ENCODE measurements around the gene INTS14. TPM values are rescaled to one million over a fixed set of nuclear protein-coding genes. Genes with fewer than 3 reads are reported as not detected.

Gene INTS14
- total RNA-seq, 4 donors from 2014 or later: 26.6 to 50.8 (median 32.9) TPM

DNA sequence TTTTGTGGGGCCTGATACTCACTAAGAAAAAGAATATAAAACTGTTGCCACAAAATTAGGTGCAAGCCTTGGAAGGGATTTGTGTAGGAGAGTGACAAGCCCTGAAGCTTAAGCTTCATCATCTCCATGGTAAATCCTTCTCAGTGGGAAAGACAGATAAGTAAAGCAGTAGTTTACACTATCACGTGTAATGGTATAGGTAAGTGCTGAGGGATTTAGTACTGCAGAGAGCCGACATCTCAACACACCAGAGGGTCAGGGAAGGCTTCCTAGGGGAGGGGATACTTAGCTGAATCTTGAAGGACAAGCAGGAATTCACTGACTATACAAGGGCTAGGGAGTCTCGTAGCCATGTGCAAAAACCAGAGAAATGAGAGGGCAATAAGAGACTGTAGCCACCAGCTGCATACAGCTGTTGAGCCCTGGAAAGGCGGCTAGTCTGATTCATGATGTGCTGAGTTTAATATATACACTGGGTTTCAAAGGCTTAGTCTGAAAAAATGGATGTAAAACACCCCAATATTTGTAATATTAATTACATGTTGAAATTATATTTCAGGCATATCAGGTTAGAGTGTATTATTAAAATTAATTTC is 21.9 kb upstream of the INTS14 start:
- TF ChIP-seq, protein P1, sequence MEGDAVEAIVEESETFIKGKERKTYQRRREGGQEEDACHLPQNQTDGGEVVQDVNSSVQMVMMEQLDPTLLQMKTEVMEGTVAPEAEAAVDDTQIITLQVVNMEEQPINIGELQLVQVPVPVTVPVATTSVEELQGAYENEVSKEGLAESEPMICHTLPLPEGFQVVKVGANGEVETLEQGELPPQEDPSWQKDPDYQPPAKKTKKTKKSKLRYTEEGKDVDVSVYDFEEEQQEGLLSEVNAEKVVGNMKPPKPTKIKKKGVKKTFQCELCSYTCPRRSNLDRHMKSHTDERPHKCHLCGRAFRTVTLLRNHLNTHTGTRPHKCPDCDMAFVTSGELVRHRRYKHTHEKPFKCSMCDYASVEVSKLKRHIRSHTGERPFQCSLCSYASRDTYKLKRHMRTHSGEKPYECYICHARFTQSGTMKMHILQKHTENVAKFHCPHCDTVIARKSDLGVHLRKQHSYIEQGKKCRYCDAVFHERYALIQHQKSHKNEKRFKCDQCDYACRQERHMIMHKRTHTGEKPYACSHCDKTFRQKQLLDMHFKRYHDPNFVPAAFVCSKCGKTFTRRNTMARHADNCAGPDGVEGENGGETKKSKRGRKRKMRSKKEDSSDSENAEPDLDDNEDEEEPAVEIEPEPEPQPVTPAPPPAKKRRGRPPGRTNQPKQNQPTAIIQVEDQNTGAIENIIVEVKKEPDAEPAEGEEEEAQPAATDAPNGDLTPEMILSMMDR (IDR thresholded peaks at IDR 0.05): no peak
- DNase-seq (ENCODE audit: low spot score) (no peak), ATAC-seq (ENCODE audit: low FRiP score) (no peak)

DNA sequence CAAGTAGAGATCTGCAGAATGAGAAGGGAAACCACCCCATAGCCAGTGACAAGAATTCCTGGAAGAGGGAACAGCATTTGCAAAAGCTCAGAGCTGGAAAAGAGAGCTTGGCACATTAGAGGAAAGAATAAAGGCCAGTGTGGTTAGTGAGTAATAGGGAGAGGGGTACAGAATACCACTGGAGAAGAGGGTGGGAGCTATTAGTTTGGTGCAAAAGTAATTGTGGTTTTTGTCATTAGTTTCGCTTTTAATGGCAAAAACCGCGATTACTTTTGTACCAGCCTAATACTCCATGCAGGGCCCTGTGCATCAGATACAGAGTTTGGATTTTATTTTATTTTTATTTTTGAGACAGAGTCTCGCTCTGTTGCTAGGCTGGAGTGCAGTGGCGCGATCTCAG is 20.6 kb upstream of the INTS14 start:
- DNase-seq (ENCODE audit: low spot score): no peak
- TF ChIP-seq, protein P1 (IDR thresholded peaks at IDR 0.05): no peak
- no peak for ATAC-seq (ENCODE audit: low FRiP score)

DNA sequence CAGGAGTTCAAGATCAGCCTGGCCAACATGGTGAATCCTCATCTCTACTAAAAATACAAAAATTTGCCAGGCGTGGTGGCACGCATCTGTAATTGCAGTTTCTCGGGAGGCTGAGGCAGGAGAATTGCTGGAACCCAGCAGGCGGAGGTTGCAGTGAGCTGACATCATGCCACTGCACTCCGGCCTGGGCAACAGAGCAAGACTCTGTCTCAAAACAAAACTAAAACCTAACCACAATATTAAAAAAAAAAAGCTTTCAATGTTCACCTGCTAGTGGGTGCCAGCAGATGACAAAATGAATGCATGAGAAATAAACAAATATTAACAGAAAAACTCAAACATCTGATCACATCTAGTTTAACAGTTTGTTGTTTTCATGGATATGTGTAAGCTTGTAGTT is 19.8 kb upstream of the INTS14 start:
- no peak for ATAC-seq (ENCODE audit: low FRiP score)
- DNase-seq (ENCODE audit: low spot score): no peak
- TF ChIP-seq, protein P1 (IDR thresholded peaks at IDR 0.05): no peak

DNA sequence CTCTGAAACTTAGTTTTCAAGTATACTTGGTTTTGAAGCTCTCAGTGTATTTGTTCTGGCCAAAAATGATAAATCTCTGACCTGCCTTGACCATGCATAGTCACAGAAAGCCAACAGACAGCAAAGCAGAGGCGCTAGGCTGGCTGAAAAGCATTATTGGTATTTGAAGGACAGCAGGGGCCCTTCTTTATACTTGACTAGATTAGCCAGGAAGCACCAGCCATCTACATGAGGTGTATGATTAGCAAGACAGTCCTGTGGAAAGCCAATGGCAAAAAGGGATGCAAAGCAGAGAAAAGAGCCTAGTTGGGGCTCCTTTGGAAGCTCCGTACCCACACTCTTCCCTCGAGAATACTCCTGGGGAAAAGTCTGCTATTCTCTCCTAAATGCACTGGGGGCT is 18.6 kb upstream of the INTS14 start:
- ATAC-seq (ENCODE audit: low FRiP score) (no peak), DNase-seq (ENCODE audit: low spot score) (no peak)
- TF ChIP-seq, protein P1 (IDR thresholded peaks at IDR 0.05): no peak

DNA sequence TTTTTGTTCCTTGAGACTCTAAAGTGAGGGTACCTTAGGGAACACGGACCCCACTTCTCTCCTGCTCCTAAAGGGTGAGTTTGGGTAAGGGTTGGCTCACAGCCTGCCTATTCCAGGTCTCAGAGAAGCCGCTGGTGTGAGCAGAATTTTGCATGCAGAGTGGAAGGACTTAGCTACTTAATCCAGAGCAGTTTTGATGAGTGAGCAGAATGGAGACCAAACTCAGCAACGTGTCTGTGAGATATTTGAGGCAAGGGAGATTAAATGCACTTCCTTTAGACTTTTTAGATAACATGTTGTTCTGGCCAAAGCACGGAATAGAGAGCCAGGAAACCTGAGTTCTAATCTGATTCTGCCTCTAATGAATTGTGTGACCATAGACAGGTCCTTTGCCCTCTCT is 15.9 kb upstream of the INTS14 start:
- no peak for ATAC-seq (ENCODE audit: low FRiP score)
- TF ChIP-seq, protein P1 (IDR thresholded peaks at IDR 0.05): no peak
- DNase-seq (ENCODE audit: low spot score): no peak

DNA sequence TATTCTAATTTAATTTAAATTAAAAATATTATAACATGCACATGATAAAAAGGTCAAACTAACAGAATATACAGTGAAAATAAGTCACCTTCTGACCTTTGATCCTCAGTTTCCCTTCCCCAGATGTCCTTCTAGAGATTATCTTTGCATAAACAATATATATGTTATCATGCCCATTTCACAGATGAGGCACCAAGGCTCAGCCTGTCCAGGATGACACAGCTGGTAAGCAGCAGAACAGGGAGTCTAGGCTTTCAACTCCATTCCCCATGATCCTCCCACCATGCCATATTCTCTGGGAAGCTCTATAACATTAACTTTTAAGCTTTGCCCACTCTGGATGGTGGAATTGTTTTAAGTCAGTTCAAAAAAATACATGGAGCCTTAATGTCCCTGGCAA is 12.2 kb upstream of the INTS14 start:
- DNase-seq (ENCODE audit: low spot score) (no peak), ATAC-seq (ENCODE audit: low FRiP score) (no peak)
- TF ChIP-seq, protein P1 (IDR thresholded peaks at IDR 0.05): no peak

DNA sequence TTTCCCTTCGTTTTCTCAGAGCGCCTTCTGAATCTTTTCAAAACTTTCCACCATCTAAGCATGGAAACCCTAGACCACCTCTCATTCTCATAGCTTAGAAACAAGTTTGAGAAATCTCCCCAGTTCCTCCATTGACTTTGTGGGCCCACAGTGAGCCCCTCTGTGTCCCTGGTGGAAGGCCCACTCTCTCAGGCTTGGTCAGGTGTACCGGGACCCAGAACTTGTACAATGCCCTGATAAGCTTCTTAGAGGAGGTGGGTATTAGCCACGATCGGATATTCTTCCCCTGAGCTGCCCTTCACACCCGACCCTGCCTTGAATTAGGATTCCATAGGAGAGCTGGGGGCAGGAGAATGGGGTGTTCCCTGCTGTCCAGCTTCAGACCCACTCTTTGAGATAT is 10.7 kb upstream of the INTS14 start, which contains the start of gene SLC24A1:
TSS of gene SLC24A1 (plus strand) at position 301 of the 400 bp plus-strand sequence. CDS start 2,143 bp downstream, outside the sequence.
- no peak for DNase-seq (ENCODE audit: low spot score)
- no peak for ATAC-seq (ENCODE audit: low FRiP score)
- TF ChIP-seq, protein P1 (IDR thresholded peaks at IDR 0.05): no peak
